Measurements from ENCODE around the gene NDUFS8. TPM values are rescaled to one million over a fixed set of nuclear protein-coding genes. Genes with fewer than 3 reads are reported as not detected.

Gene NDUFS8
- polyA plus RNA-seq, 3 donors = 64.6 to 110 (median 109) TPM

DNA sequence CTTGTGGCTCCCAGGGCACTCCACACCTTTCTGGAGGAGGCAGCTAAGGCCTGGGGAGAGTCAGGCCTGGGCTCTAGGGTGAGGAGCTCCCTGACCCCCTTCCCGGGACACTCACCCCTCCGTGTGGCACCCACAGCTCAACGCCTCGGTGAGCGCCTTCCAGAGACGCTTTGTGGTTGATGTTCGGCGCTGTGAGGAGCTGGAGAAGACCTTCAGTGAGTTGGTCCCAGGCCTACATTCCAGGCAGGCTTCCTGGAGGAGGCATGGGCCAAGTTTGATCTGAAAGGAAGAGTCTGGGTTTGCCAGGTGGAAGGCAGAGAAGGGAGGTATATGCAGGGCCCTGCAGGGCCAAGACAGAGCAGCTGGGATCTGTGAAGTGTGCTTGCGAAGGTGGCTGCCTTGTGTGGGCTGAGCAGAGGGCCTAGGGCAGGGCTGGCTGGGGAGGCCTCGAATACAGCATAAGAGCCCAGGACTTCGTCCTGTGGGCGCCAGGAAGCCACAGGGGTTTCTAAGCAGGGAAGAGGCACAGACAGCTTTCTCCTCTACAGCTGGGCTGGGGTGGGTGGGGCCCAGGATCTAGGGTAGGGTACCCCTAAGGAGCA, 11.2 kb downstream of the NDUFS8 start:
- DNase-seq (ENCODE audit: extremely low read depth in 1 of 11, low read depth in 9 of 11, low spot score in 4 of 11) = no peak

DNA sequence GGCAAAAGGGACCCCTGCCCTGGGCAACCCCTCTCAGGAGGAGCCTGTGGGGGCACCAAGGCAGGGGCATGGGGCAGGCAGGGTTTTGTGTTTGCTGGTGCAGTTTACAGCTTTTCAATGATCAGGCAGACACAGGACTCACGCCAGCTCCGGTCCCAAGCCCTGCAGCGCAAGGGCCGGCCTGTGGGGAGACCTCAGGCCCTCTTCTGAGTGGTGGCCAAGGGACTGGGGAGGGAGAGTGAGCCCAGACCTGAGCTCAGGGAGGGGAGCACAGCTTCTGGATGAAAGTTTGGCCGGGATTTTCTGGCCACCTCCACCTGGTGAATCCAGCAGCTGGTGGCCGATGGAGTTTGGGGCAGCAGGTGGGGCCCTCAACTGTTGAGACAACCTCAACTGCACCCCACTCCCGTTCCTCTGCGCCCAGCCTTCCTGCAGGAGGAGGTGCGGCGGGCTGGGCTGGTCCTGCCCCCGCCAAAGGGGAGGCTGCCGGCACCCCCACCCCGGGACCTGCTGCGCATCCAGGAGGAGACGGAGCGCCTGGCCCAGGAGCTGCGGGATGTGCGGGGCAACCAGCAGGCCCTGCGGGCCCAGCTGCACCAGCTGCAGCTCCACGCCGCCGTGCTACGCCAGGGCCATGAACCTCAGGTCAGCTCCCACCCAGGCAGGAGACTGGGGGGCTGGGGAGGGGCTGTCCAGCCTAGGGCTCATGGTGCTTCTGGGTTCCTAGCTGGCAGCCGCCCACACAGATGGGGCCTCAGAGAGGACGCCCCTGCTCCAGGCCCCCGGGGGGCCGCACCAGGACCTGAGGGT, 11.9 kb downstream of the NDUFS8 start:
- DNase-seq (ENCODE audit: extremely low read depth in 1 of 11, low read depth in 9 of 11, low spot score in 4 of 11) = no peak

DNA sequence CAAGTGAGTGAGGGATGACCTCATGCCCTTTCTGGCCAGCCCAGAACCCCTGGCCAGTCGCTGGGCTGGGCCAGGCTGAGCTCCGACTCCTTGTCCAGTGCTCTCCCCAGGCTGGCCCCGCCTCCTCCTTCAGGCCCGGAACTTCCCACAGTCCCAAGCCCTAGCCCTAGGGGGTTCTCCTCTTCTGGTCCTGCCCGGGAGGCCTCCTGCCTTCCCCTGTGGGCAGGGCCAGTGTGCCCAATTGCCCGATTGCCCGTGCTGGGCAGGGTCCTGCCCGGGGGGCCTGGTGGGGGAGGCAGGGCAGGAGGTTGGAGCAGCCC, 12.5 kb downstream of the NDUFS8 start:
- no peak for DNase-seq (ENCODE audit: extremely low read depth in 1 of 11, low read depth in 9 of 11, low spot score in 4 of 11)

DNA sequence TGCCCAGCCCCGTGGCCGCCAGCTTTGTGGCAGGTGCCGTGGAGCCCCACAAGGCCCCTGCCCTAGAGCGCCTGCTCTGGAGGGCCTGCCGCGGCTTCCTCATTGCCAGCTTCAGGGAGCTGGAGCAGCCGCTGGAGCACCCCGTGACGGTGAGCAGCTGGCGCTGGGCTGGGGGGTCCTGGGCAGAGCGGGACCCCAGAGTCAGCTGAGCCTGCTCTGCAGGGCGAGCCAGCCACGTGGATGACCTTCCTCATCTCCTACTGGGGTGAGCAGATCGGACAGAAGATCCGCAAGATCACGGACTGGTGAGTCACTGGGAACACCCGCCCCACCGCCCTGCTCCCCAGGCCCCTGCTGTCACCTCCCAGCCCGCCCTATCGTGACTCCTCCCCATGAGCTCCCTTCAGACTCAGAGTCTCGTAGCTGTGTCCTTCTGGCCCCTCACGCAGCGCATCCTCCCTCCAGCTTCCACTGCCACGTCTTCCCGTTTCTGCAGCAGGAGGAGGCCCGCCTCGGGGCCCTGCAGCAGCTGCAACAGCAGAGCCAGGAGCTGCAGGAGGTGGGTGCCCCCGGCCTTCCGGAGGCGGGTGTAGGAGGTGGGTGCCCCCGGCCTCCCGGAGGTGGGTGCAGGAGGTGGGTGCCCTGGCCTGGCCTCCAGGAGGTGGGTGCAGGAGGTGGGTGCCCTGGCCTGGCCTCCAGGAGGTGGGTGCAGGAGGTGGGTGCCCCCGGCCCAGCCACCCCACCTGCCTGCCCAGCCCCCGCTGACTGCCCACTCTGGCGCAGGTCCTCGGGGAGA, 13.1 kb downstream of the NDUFS8 start:
- DNase-seq (ENCODE audit: extremely low read depth in 1 of 11, low read depth in 9 of 11, low spot score in 4 of 11) = no peak

DNA sequence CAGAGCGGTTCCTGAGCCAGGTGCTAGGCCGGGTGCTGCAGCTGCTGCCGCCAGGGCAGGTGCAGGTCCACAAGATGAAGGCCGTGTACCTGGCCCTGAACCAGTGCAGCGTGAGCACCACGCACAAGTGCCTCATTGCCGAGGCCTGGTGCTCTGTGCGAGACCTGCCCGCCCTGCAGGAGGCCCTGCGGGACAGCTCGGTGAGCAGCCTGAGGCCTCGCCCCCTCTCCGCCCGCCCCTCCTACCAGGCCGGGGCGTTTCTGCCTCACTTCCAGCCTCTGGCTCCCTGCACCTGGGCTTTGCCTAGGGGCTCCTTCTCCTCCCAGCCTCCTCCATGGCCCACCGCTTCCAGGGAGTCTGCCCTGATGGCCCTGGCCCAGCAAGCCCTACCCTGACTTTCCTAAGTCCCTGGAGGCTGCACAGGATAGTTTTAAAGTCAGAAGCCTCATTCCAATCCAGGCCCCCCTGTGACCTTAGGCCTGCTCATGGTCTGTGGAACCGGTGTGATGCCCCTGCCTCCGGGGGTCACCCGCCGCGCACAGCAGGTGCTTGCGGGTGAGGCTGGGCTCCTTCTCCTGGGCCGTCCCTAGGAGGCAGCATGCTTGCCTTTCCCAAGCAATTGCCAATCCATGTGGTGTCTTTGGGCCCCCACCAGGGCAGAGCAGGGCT, 13.8 kb downstream of the NDUFS8 start:
- no peak for DNase-seq (ENCODE audit: extremely low read depth in 1 of 11, low read depth in 9 of 11, low spot score in 4 of 11)

DNA sequence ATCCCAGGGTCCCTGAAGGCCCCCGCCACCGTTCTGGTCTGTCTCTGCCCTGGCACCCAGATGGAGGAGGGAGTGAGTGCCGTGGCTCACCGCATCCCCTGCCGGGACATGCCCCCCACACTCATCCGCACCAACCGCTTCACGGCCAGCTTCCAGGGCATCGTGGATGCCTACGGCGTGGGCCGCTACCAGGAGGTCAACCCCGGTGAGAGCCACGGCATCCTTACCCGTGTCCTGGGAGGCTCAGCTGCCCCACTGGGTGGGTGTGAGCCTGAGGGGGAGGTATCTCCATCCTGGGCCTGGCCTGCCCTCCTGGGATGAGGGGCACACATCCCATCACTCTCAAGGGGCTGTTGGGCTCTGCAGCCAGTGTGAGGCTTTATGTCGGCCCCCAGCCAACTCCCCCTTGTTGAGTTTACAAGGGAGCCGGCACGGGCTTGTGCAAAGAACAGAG, 14.4 kb downstream of the NDUFS8 start:
- DNase-seq (ENCODE audit: extremely low read depth in 1 of 11, low read depth in 9 of 11, low spot score in 4 of 11) = no peak

DNA sequence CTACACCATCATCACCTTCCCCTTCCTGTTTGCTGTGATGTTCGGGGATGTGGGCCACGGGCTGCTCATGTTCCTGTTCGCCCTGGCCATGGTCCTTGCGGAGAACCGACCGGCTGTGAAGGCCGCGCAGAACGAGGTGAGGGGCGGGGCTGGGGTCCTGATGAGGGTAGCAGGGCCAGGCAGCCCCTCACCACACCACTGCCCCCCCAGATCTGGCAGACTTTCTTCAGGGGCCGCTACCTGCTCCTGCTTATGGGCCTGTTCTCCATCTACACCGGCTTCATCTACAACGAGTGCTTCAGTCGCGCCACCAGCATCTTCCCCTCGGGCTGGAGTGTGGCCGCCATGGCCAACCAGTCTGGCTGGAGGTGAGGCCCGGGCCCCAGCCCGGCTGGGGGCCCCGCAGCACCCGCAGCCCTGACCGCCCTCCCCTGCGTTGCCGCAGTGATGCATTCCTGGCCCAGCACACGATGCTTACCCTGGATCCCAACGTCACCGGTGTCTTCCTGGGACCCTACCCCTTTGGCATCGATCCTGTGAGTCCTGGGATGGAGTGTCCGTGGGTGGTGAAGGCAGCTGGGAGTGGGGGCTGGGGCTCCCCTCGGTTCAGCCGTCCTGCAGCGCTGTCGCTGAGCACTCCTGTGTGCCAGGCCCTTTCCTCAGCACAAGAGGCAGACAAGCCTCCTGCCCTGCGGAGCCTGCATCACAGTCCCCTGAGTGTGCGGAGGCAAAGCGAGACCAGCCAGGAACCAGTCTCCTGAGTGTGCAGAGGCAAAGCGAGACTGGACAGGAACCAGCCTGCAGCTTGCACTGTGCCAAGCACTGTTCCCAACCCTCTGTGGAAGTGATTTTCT, 17.2 kb downstream of the NDUFS8 start:
- no peak for DNase-seq (ENCODE audit: extremely low read depth in 1 of 11, low read depth in 9 of 11, low spot score in 4 of 11)

DNA sequence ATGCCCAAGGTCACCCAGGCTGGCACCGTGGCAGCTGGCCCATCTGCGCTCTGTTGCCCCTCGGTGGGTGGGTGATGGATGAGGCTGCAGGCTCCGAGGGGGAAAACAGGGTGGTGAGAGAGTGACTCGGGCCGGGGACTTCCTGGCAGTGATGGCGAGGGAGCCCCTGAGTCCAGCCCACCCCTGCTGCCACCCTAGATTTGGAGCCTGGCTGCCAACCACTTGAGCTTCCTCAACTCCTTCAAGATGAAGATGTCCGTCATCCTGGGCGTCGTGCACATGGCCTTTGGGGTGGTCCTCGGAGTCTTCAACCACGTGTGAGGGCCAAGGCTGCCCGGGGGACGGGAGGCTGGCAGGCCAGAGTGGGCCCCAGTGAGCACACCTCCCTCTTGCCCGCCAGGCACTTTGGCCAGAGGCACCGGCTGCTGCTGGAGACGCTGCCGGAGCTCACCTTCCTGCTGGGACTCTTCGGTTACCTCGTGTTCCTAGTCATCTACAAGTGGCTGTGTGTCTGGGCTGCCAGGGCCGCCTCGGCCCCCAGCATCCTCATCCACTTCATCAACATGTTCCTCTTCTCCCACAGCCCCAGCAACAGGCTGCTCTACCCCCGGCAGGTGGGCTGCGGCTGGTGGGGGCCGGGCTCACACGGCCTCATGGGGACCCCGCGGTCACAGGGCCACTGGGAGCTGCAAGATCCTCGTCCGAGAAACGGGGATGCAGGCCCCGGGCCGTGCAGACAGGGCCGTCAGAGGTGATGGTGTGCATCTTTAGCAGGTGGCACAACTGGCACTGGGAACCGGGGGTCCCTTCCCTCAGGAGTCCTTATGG, 18.4 kb downstream of the NDUFS8 start:
- no peak for DNase-seq (ENCODE audit: extremely low read depth in 1 of 11, low read depth in 9 of 11, low spot score in 4 of 11)

DNA sequence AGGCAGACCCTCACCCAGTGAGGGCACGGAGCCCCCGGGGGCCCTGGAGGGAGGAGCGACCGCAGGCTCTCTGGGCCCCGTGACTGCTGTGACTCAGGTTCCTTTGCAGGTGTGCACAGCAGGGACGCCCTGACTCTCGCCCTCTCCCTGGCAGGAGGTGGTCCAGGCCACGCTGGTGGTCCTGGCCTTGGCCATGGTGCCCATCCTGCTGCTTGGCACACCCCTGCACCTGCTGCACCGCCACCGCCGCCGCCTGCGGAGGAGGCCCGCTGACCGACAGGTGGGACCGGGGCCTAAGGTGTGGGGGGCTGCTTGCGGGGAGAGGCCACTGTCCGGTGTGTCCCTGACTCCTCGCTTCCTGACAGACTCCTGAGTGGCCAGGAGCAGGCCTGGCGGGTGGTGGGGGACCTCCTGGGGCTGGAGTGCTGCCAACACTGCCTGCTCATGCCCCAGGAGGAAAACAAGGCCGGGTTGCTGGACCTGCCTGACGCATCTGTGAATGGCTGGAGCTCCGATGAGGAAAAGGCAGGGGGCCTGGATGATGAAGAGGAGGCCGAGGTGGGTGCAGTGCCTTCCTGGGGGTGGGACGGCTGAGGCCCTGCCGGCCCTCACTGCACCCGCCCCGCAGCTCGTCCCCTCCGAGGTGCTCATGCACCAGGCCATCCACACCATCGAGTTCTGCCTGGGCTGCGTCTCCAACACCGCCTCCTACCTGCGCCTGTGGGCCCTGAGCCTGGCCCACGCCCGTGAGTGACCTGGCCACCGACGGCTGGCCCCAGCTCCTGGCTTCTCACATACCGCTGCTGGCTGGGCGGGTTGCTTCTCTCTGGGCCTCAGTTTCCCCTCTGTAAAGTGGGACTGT, 19.3 kb downstream of the NDUFS8 start:
- no peak for DNase-seq (ENCODE audit: extremely low read depth in 1 of 11, low read depth in 9 of 11, low spot score in 4 of 11)

DNA sequence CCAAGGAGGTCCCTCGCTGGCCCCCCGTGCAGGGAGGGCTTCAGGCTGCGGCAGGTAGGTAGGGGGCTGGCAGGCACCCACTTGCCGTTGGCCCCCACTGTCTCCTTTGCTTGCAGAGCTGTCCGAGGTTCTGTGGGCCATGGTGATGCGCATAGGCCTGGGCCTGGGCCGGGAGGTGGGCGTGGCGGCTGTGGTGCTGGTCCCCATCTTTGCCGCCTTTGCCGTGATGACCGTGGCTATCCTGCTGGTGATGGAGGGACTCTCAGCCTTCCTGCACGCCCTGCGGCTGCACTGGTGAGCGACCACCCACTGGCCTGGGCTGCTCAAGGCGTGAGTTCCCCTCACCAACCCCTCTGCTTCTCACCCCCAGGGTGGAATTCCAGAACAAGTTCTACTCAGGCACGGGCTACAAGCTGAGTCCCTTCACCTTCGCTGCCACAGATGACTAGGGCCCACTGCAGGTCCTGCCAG, 19.9 kb downstream of the NDUFS8 start:
- no peak for DNase-seq (ENCODE audit: extremely low read depth in 1 of 11, low read depth in 9 of 11, low spot score in 4 of 11)

DNA sequence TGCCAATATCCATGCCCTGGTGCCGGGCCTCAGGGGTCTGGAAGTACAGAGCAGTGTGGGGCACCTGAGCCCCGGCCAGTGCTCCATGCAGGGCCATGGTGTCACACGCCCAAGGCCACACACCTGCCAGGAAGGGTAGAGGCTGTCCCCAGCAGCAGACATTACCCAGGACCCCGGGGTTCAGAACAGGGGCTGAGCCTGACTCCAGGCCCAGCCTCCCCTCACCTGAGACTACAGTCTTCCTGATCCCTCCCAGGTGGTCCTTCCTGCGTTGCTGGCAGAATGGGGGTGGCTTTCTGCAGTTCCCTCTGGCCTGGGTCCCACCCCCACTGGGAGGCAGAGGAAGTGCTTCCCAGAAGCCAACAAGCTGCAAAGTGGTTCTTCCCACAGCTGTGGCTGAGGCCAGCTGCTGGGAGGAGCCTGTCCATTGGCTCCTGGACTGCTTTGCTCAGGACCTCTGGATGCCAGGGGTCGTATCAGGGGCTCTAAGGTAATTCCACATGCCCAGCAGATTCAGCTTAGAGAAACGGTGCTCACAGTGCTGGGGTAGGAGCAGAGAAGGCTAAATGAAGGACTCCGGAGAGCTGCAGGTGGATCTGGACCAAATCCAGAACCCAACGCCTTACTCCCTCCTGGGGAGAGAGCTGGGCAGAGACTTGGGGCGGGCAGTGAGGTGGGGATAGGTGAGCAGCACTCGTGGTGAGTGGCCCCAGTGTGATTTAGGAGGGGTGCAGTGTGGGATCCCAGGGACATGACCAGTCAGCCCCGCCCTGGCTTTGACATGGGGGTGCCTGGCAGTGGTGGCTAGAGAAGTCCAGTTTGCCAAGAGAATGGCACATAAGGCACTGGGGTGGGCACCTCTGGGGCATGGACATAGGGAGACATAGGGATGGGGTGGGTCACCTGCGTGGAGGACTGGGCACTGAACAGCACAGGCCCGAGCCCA, 21.0 kb downstream of the NDUFS8 start:
- DNase-seq (ENCODE audit: extremely low read depth in 1 of 11, low read depth in 9 of 11, low spot score in 4 of 11) = no peak

DNA sequence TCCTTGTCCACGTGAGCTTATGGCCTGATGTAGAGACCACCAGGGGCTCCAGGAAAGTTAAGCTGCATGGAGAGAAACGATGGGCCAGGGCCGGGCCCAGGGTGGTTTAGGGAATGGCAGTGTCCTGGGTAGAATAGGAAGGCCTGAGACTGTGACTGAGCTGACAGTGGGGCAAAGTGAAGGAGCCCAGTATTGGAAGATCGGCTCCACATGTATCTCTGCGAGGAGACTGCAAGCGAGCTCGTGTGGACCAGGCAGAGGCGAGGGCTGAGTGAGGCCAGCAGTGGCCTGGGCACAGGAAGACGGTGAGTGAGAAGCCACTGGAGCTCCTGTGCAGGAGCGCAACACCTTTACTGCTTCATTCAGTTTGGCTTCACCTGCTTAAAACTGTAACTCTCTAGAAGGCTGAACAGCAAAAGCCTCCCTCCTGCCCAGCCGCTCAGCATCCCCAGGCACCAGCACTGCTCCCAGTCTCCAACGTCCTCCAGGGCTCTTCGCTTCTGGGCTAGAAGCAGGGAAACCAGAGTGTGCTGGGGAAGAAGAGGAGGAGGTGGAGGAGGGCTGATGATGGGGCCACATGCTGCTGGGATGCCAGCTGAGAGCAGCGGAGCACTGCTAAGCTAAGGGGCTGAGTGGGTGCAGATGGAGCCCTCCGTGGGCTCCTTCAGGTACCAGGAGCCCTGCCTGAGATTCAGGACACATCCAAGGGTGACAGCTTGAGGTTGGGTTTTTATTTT, 21.8 kb downstream of the NDUFS8 start:
- no peak for DNase-seq (ENCODE audit: extremely low read depth in 1 of 11, low read depth in 9 of 11, low spot score in 4 of 11)

DNA sequence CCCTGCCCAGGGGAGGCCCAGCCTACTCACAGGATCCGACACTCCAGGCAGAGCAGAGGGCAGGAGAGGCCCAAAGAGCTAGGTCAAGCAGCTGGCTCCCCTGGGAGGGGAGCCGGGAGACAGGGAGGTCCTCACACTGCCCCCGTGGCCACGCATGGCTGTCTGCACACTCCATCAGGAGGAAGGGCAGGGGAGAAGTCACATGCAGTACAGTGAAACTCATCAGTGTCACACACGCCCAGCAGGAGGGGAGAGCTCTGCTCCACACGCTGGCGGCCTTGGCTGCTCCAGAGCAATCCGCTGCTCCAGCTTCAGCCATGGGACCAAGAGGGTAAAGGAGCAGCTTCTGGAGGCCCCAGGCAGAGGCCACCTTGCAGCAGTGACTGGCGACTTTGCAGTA, 22.6 kb downstream of the NDUFS8 start:
- peak in 1 of 11 donors; percentile 17 for DNase-seq (ENCODE audit: extremely low read depth in 1 of 11, low read depth in 9 of 11, low spot score in 4 of 11)

DNA sequence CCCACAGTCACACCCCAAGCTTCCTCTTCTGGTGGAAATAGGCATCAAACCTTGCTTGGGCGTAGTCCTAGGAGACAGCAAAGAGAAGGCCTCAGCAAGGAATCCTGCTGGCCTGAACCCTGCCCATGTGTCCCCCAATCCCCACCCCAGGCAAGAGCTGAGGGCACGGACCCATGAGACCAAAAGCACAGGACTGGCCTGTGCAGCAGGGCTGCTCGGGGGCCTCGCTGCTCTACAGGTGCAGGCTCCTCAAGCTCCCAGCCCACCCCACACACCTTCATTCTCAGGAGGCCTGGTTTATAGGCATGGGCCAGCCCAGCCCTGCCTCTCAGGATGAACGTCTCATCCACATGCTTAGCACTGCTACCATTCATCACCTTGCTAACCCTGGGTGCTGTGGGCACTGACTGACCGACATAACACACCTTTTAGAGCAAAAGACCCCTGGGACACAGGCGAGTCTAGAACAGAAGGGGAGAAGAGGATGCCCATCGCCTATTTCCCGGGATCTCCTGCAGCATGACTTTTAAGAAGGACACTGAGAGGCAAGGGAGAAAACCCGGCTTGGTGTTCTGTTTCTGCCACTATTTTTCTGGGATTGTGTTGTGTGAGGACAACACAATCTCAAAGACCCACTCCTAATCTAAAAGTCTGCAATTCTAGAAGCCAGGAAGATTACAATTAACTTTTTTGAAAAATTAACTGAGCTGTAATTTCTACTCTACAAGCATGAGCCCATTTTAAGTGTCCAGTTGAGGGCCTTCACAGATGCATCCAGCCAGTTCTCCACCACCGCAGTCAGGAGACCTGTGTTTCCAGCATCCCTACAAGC, 23.7 kb downstream of the NDUFS8 start:
- no peak for DNase-seq (ENCODE audit: extremely low read depth in 1 of 11, low read depth in 9 of 11, low spot score in 4 of 11)

Data from renal cortex interstitium (tissue), 11 donors.